Cerebellar nuclear complex (tissue), 1 donor: Measurements from ENCODE around the gene SNUPN.
"Not testable (repeated sequence)": the region's sequence is repeated elsewhere in the genome, so short reads cannot be mapped to it uniquely, and the experiment has no call there.

Experiments
- DNase-seq, 2 experiments: peaks; one replicate each; lab custom pipeline; 2025; lab: John Stamatoyannopoulos, UW

The SNUPN gene

DNA sequence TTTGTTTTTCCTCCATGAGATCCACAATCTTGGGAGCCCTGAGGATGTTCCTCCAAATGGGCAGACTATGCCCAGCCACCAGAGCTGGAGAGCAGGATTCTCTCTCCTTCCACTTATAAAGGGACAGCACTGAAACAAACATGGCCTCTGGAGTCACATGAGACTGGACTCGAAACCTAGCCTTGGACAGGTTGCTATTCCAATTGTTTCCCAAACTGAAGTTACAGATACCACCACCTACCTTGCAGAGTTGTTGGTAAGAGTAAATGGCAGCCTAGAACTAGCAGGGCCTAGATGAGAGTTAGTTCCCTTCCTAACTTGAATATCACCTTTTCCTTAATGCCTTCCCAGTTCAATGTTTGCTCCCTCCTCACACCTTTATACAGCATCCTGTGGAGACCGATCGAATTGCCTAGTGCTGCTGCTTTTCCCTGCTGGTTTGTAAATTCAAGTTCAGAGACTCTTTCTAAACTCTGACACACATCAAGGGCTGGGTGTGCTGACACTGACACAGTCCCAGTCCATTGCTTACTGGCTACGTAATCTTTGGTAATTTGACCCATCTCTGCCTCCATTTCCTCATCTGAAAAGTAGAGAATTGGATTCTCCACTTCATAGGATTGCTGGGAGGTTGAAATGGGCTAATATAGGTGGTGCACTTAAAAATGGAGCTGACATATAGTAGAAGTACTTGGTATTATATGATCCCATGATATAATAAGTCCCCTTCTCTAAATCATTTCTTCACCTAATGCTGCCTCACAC is 11.9 kb upstream of the SNUPN start:
- DNase-seq = no peak

DNA sequence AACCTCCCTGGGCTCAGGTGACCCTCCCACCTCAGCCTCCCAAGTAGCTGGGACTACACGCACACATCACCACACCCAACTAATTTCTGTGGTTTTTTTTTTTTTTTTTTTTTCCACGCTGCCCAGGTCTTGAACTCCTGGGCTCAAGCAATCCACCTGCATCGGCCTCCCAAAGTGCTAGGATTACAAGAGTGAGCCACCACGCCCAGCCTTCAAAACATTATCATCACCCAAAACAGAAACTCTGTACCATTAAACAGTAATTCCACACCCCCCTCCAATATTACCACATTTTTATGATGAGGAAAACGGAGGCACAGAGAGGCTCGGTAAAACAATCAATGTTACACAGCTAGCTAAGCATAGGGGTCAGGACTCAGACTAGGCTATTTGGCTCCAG is 10.5 kb upstream of the SNUPN start:
- no peak for DNase-seq

- DNase-seq = not testable (repeated sequence)
Observed at GRCh38 chr15:75633922-75634321, 8.4 kb upstream of the SNUPN start.

- no peak for DNase-seq
Observed at GRCh38 chr15:75631935-75632334, 6.4 kb upstream of the SNUPN start.

- DNase-seq = no peak
Observed at GRCh38 chr15:75622505-75622904, 3.0 kb downstream of the SNUPN start.

GRCh38 chr15:75620841-75621391 is 4.6 kb downstream of the SNUPN start:
- DNase-seq = no peak

- DNase-seq = no peak
Observed at GRCh38 chr15:75620058-75620820, 5.3 kb downstream of the SNUPN start.

- no peak for DNase-seq
Observed at GRCh38 chr15:75616766-75617165, 8.8 kb downstream of the SNUPN start.

DNA sequence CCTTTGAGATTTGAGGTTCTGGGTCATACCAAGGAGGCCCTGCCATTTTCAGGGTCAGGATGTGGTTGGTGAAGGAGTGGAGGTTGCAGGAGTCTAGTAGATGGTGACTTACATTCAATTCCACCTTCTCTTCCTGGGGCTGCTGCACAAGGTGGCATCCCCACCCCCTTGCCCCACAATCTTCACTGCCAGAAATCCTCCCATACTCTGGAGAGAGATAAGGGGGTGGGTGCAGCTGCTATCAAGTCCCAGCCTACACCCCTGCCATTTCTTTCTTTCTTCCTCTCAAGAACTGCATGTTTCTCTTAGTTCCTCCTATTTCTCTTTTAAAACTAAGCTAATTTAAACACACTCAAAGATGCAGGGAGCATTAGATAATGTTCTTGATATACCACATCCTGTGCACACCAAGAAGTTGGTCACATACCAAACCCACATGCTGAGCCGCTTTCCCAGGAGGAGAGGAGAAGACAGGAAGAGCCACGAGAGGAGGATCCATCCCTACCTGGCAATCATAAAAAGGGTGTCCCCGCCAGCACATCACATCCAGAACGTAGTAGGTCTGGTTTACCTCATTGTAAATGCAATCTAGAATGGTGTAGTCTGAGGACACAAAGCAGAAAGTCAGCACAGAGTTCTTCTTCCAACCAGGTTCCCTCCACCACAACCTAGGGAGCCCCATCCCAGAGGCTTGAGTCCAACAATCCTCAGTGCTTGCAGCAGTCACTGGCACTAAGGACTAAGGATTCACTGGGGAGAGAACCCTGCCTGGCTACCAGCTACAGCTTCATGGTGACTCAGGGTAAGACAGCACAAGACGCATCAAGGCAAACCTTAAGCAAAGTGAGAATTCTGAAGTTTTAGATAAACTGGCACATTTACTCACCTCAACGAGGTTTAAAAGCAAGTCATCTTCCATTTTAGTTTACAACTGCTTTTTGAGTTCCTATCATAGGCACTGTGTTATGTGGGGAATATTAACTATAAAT is 18.5 kb downstream of the SNUPN start:
- no peak for DNase-seq

- DNase-seq = no peak
Observed at GRCh38 chr15:75606026-75606425, 19.5 kb downstream of the SNUPN start.

- no peak for DNase-seq
Observed at GRCh38 chr15:75599401-75599800, 26.1 kb downstream of the SNUPN start.

DNA sequence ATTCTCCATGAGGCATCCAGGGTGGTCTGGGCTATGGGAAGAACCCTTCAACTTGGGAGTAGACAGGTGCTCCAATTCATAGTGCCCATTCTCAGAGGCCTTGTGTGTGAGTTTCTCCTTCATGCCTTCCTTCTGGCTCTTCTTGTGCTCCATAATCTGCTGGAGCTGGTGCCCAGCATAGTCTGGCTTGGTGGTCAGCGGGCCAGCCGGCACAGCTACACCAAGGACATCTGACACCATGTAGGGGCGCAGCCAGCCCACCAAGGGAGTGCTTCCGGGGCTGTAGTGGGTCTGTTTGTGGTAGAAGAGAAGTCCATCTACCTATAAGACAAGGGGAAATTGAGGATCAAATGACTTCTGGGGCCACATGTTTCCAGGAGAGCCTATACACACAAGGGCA is 27.2 kb downstream of the SNUPN start:
- no peak for DNase-seq

DNA sequence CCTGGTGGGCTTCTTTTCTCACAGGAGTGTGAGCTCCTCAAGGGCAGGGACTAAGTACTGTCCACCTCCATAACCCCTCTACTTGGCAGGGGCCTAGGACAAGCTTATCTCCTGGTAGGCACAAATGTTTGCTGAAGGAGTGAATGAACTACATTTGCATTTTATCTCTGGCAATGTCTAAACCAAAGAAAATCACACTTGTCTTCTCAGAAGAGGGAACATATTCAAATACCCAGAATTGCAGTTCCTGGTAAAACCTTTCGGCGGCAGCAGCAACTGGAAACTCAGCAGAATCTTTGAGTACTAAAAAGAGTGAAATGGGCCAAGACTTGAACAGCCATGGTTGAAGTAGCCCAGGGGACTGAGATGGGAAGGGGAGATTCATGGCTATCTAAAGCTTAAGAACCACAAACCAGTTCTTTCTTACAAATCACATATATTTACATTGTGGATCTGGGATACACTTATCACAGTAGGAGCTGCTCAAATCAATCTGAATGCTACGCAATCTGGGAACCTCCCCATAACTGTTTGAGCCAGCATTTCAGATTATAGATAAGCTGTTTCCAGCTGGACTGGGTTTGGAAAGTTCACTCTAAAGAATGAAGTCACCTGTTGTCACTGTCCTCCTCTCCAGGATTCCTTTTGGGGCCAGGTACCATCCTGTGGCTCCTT is 27.7 kb downstream of the SNUPN start:
- no peak for DNase-seq

GRCh38 chr15:75596703-75597345 is 28.7 kb downstream of the SNUPN start:
- DNase-seq = no peak

- DNase-seq = no peak
Observed at GRCh38 chr15:75594276-75594675, 31.2 kb downstream of the SNUPN start.

DNA sequence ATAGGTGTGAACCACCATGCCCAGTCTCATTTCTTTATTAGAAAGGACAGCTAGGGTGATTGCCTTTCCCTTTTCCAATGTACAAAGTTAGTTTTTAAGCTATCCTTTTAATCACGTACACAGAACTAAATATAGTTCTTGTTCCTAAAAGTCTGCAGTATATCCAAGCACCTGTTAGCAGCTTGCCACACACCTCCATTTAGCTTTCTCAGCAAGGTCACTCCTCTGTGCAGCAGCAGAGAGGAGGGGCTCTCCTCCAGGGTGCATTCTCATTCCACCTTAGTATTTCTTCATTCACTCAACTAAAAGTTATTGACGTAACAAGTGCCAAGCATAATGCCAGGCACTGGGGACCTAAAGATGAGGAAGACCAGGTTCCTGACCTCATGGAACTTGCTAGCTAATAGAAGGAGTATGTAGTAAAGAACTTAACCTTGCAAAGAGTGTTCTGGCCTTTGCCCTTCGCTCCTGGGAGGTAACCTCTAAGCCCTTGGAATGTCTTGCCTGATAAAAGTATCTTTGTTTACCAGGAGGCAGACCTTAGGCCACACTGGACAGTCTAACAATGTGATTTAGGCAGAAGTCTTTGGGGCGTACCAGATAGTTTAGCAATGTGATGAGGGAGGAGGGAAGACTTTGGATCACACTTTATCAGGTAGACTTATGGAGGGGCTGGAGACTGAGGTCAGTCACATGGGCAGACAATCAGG is 33.7 kb downstream of the SNUPN start:
- DNase-seq = no peak

DNA sequence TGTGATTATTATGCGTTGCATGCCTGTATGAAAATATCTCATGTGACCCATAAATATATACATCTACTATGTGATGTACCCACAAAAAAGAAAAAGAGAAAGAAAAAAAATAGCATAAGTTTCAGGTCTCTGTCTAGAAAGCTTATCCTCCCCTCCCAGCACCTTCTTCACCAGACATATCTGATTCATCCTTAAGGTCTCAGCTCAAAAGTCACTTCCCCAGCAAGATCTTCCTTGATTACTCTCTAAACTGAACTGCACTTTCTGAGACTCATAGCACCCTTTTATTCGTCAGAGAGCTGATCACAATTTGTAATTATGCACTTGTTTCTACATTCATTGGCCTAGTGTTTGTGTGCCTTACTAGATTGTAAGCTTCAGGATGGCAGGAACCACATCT is 35.3 kb downstream of the SNUPN start:
- DNase-seq = no peak

GRCh38 chr15:75589071-75589470 is 36.5 kb downstream of the SNUPN start:
- DNase-seq = no peak

- not testable (repeated sequence) for DNase-seq
Observed at GRCh38 chr15:75586422-75586821, 39.1 kb downstream of the SNUPN start.

DNA sequence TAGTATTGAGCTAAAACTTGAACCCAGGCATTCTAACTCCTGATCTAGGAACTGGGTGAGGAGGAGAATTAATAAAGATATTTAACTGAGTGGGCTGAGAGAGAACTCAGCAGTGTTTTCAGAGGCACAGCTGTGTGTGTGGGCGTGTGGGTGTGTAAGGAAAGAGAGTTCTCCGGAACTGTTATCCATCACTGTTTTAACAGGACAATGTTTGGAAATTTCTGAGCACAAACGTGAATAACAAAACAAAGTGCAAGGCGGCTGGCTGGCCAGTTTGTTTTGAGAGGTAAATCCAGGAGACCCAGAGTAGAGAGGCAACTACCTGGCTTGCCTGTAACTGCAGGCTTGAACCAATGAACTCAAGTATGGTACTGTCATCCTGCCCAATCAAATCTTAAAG is 41.4 kb downstream of the SNUPN start:
- DNase-seq = no peak
